HCT116 (cell line): ENCODE measurements around the gene GGPS1. TPM values are rescaled to one million over a fixed set of nuclear protein-coding genes. Genes with fewer than 3 reads are reported as not detected.
"Not testable (repeated sequence)": the region's sequence is repeated elsewhere in the genome, so short reads cannot be mapped to it uniquely, and the experiment has no call there.

Source experiments
- ATAC-seq: fragments of 200-7000 bp; cut with Tn5 transposase; 2 replicates; pipeline ENCODE4 v1.9.1; 2020; ENCODE audit warnings: mild to moderate bottlenecking, moderate library complexity
- BruUV-seq: library from RNA; stranded (reverse); fragments of 400-500 nt; replicated peaks from 2 replicates; lab custom pipeline; 2021; lab: Mats Ljungman, UMichigan
- CTCF ChIA-PET: fragments of 300-600 bp; sonication (Branson Sonifier 250); formaldehyde crosslinking; loops from one replicate; lab custom pipeline; 2021; ENCODE audit warnings: antibody characterized with exemption; lab: Charles Lee
- POLR2A ChIA-PET: fragments of 300-600, 350-600 bp; sonication (Branson Sonifier 250); formaldehyde crosslinking; loops from one replicate; lab custom pipeline; 2021; ENCODE audit warnings: antibody characterized with exemption; lab: Charles Lee
- RAD21 ChIA-PET, 2 experiments: fragments of 300-600 bp; sonication (Branson Sonifier 250); formaldehyde crosslinking; loops; one replicate each; lab custom pipeline; 2023; ENCODE audit warnings: low total read pairs in 2 of 2; ENCODE audit not compliant: uncharacterized antibody in 2 of 2, unreplicated experiment in 2 of 2, low non-redundant PET in 1 of 2; lab: Charles Lee
- DNase-seq: peaks from one replicate; pipeline ENCODE4 v3.0.0-alpha.2; 2010; ENCODE audit warnings: low read depth, low spot score
- H2AFZ ChIP-seq: fragments of 200-600 bp; shearing (Covaris generic), sonication (generic); 2 replicates; pipeline ENCODE4 v1.6.1; 2017; ENCODE audit warnings: low read depth, mixed run types, mixed read lengths, antibody characterized with exemption, low read length; ENCODE audit not compliant: poor library complexity, severe bottlenecking
- H3K27ac ChIP-seq: 2 replicates; pipeline ENCODE4 v1.5.1; 2012; ENCODE audit warnings: low read depth, low read length
- H3K27me3 ChIP-seq: fragments of 200-600 bp; sonication (generic); 2 replicates; pipeline ENCODE4 v1.6.1; 2016; ENCODE audit warnings: mixed run types, low read length, mixed read lengths; ENCODE audit not compliant: insufficient read depth
- H3K36me3 ChIP-seq, 2 experiments: fragments of 200-500 bp in 1 of 2; fragments of 200-600 bp in 1 of 2; sonication (Bioruptor generic) in 1 of 2; sonication (generic) in 1 of 2; 2 replicates each; pipeline versions ENCODE4 v1.5.1 to v1.6.1; 2014 to 2016; ENCODE audit warnings: low read length in 2 of 2, inconsistent platforms in 1 of 2, mixed read lengths in 1 of 2, mixed run types in 1 of 2; ENCODE audit not compliant: insufficient read depth in 2 of 2, control insufficient read depth in 1 of 2
- H3K4me1 ChIP-seq, 2 experiments: fragments of 200-600 bp in 1 of 2; sonication (generic) in 1 of 2; 2 replicates each; pipeline versions ENCODE4 v1.5.1 to v1.6.1; 2012 to 2017; ENCODE audit warnings: low read length in 2 of 2, inconsistent platforms in 1 of 2, mild to moderate bottlenecking in 1 of 2, mixed read lengths in 1 of 2, mixed run types in 1 of 2, moderate library complexity in 1 of 2; ENCODE audit not compliant: insufficient read depth in 2 of 2, control insufficient read depth in 1 of 2
- H3K4me2 ChIP-seq: fragments of 200-600 bp; sonication (generic); 2 replicates; pipeline ENCODE4 v1.6.1; 2017; ENCODE audit warnings: mixed run types, low read length, mixed read lengths
- H3K4me3 ChIP-seq, 2 experiments: fragments of 200-600 bp in 1 of 2; sonication (generic) in 1 of 2; replicated peaks in 1 of 2; 2 replicates each; pipeline ENCODE4 v1.5.1; 2011 to 2016; ENCODE audit warnings: low read length in 2 of 2, control low read depth in 1 of 2, low read depth in 1 of 2, mild to moderate bottlenecking in 1 of 2, mixed read lengths in 1 of 2, mixed run types in 1 of 2
- H3K79me2 ChIP-seq: fragments of 200-600 bp; sonication (generic); 2 replicates; pipeline ENCODE4 v1.6.1; 2017; ENCODE audit warnings: mild to moderate bottlenecking, mixed run types, low read length, moderate library complexity, mixed read lengths; ENCODE audit not compliant: insufficient read depth
- H3K9ac ChIP-seq: fragments of 200-600 bp; sonication (generic); 2 replicates; pipeline ENCODE4 v1.6.1; 2016; ENCODE audit warnings: low read length, mixed read lengths
- H3K9me2 ChIP-seq: fragments of 200-600 bp; sonication (generic), shearing (Covaris generic); 2 replicates; pipeline ENCODE4 v1.6.1; 2017; ENCODE audit warnings: mixed run types, mild to moderate bottlenecking, moderate library complexity; ENCODE audit not compliant: insufficient read depth
- H3K9me3 ChIP-seq, 2 experiments: fragments of 200-500 bp in 1 of 2; fragments of 200-600 bp in 1 of 2; sonication (Bioruptor generic) in 1 of 2; sonication (generic) in 1 of 2; 2 replicates each; pipeline ENCODE4 v1.6.1; 2014 to 2017; ENCODE audit warnings: low read length in 2 of 2, mixed read lengths in 2 of 2, inconsistent platforms in 1 of 2, low read depth in 1 of 2, mild to moderate bottlenecking in 1 of 2, mixed run types in 1 of 2, moderate library complexity in 1 of 2; ENCODE audit not compliant: control insufficient read depth in 1 of 2, insufficient read depth in 1 of 2
- H4K20me1 ChIP-seq: fragments of 200-600 bp; sonication (generic), shearing (Covaris generic); 2 replicates; pipeline ENCODE4 v1.6.1; 2017; ENCODE audit warnings: mixed run types, mild to moderate bottlenecking, moderate library complexity; ENCODE audit not compliant: insufficient read depth
- CBX3 ChIP-seq: IDR thresholded peaks from 2 replicates; pipeline ENCODE4 v1.6.1; 2012; ENCODE audit warnings: low read depth
- CEBPB ChIP-seq: IDR thresholded peaks from 2 replicates; pipeline ENCODE4 v1.6.1; 2012; ENCODE audit warnings: low read depth
- EGR1 ChIP-seq: IDR thresholded peaks from 2 replicates; pipeline ENCODE4 v1.6.1; 2012; ENCODE audit warnings: low read depth
- JUND ChIP-seq: IDR thresholded peaks from 2 replicates; pipeline ENCODE4 v1.6.1; 2012
- SIN3A ChIP-seq: IDR thresholded peaks from 2 replicates; pipeline ENCODE4 v1.6.1; 2012; ENCODE audit warnings: low read depth
- SP1 ChIP-seq: IDR thresholded peaks from 2 replicates; pipeline ENCODE4 v1.6.1; 2012; ENCODE audit warnings: low read depth
- SRF ChIP-seq: IDR thresholded peaks from 2 replicates; pipeline ENCODE4 v1.6.1; 2012; ENCODE audit warnings: low read depth
- ZNF274 ChIP-seq: fragments of 200-500 bp; sonication (Bioruptor generic); IDR thresholded peaks from 2 replicates; pipeline ENCODE4 v1.6.1; 2014; ENCODE audit warnings: mild to moderate bottlenecking, low read depth, low read length, inconsistent platforms
- intact Hi-C: fragments of 100-400 bp; cut with micrococcal nuclease; formaldehyde crosslinking; loops from 2 replicates; pipeline ENCODE4 v1.10.0; 2022
- total RNA-seq: library from RNA; stranded (reverse); gene quantifications from one replicate; pipeline ENCODE4 v1.2.1, GENCODE V29; 2021; ENCODE audit not compliant: unreplicated experiment
- TF ChIP-seq, protein P1 (sequence below), 3 experiments: fragments of 200-600 bp in 1 of 3; sonication (generic) in 1 of 3; IDR thresholded peaks in 2 of 3; conservative IDR thresholded peaks in 1 of 3; 2 replicates each; pipeline ENCODE4 v1.5.1; 2012 to 2017; ENCODE audit warnings: low read depth in 2 of 3, low read length in 2 of 3, antibody characterized with exemption in 1 of 3, borderline replicate concordance in 1 of 3, control low read depth in 1 of 3, mild to moderate bottlenecking in 1 of 3, mixed read lengths in 1 of 3, mixed run types in 1 of 3, moderate library complexity in 1 of 3; ENCODE audit not compliant: insufficient read depth in 1 of 3
- TF ChIP-seq, protein P2 (sequence below): IDR thresholded peaks from 2 replicates; pipeline ENCODE4 v1.6.1; 2012

GGPS1 gene
- total RNA-seq, 1 experiment from 2014 or later = 30.6 TPM

DNA sequence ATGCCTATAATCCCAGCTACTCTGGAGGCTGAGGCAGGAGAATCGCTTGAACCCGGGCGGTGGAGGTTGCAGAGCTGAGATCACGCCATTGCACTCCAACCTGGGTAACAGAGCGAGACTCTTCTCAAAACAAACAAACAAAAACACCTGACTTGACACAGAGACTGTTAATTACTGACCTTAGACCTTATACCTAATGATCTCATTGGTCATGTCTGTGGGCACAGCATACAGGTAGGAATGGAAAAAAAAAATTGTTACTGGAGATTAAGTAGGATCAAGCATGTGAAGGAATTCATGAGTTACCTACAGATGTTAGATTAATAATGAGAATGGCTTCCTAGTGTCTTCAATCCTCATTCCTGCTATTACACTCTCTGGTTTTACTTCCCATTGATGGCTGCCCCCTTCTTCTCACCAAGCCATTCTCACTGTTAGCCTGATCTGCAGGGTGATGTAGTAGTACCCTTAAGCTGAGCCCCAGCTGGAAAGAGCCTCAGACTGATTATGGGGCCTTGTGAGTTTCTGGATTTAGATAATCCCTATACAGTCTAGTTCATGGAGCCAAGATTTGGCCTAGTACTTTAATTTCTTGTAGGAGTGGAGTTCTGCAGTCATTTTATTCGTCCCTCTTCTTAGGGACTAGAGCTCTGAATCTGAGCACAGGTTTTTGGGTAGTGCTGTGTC, 47.7 kb downstream of the GGPS1 start:
- peaks cover 3 to 9% of the 10 kb centered on the region in 2 experiments; a peak in 3 of 4 replicates for H3K36me3 ChIP-seq
- no peak for TF ChIP-seq SIN3A
- no peak for TF ChIP-seq CBX3
- TF ChIP-seq JUND = no peak
- TF ChIP-seq, protein P1, sequence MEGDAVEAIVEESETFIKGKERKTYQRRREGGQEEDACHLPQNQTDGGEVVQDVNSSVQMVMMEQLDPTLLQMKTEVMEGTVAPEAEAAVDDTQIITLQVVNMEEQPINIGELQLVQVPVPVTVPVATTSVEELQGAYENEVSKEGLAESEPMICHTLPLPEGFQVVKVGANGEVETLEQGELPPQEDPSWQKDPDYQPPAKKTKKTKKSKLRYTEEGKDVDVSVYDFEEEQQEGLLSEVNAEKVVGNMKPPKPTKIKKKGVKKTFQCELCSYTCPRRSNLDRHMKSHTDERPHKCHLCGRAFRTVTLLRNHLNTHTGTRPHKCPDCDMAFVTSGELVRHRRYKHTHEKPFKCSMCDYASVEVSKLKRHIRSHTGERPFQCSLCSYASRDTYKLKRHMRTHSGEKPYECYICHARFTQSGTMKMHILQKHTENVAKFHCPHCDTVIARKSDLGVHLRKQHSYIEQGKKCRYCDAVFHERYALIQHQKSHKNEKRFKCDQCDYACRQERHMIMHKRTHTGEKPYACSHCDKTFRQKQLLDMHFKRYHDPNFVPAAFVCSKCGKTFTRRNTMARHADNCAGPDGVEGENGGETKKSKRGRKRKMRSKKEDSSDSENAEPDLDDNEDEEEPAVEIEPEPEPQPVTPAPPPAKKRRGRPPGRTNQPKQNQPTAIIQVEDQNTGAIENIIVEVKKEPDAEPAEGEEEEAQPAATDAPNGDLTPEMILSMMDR (IDR thresholded peaks at IDR 0.05 in 2 of 3, conservative IDR thresholded peaks at IDR 0.05 in 1 of 3; ENCODE audit: borderline replicate concordance in 1 of 3, insufficient read depth in 1 of 3, low read depth in 2 of 3, low read length in 2 of 3) = no peak
- TF ChIP-seq, protein P2, sequence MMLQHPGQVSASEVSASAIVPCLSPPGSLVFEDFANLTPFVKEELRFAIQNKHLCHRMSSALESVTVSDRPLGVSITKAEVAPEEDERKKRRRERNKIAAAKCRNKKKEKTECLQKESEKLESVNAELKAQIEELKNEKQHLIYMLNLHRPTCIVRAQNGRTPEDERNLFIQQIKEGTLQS = no peak
- no peak for TF ChIP-seq EGR1
- TF ChIP-seq SP1 = no peak
- no peak for TF ChIP-seq CEBPB
- TF ChIP-seq ZNF274 = no peak
- TF ChIP-seq SRF = no peak
- H3K79me2 ChIP-seq = peaks cover 50% of the 10 kb centered on the region
- H3K27me3 ChIP-seq = no peaks in the 10 kb centered on the region
- H3K4me1 ChIP-seq = no peaks in the 10 kb centered on the region
- H3K9me3 ChIP-seq = no peaks in the 10 kb centered on the region
- no peak overlapping the region for H3K27ac ChIP-seq
- DNase-seq (no peak), ATAC-seq (no peak)
- CTCF ChIA-PET = no interaction called here
- no peak overlapping the region for H2AFZ ChIP-seq
- H3K9me2 ChIP-seq = no peaks in the 10 kb centered on the region
- POLR2A ChIA-PET = interaction anchor here (2.1 kb wide), 1 partner anchor 9 kb away, joined by 9 read pairs; the partner anchor contains the start of gene TBCE
- intact Hi-C loops = no loop called here
- RAD21 ChIA-PET = no interaction called here
- H4K20me1 ChIP-seq = no peaks in the 10 kb centered on the region
- no peak overlapping the region for H3K4me2 ChIP-seq
- H3K9ac ChIP-seq = no peak overlapping the region
- H3K4me3 ChIP-seq = no peak overlapping the region
- no TSS peak for BruUV-seq

DNA sequence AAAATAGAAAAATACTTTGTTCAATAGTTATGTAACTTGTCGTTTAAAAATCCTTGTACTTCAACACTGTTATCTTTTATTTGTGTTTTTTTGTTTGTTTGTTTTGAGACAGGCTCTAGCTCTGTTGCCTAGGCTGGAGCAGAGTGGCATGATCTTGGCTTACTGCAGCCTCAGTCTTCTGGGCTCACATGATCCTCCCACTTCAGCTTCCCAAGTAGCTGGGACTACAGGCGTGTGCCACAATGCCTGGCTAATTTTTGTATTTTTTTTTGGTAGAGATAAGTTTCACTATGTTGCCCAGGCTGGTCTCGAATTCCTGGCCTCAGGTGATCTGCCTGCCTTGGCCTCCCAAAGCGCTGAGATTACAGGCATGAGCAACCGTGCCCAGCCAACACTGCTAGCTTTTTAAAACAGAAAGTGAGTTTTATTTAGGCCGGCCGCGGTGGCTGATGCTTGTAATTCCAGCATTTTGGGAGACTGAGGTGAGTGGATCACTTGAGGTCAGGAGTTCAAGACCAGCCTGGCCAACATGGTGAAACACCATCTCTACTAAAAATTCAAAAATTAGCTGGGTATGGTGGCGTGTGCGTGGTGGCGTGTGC, 49.9 kb downstream of the GGPS1 start:
- intact Hi-C loops, DNase-seq, BruUV-seq, ATAC-seq, H3K9me2 ChIP-seq, POLR2A ChIA-PET, H4K20me1 ChIP-seq, H3K27ac ChIP-seq, RAD21 ChIA-PET, H3K4me2 ChIP-seq, H3K4me3 ChIP-seq, CTCF ChIA-PET, H3K4me1 ChIP-seq, H3K9me3 ChIP-seq, H2AFZ ChIP-seq, H3K9ac ChIP-seq, H3K27me3 ChIP-seq: not testable (repeated sequence)
- Histone ChIP-seq H3K79me2 (peaks cover 40% of the 10 kb centered on the region), H3K36me3 (peaks cover 6 to 12% of the 10 kb centered on the region in 2 experiments; a peak in 3 of 4 replicates)

DNA sequence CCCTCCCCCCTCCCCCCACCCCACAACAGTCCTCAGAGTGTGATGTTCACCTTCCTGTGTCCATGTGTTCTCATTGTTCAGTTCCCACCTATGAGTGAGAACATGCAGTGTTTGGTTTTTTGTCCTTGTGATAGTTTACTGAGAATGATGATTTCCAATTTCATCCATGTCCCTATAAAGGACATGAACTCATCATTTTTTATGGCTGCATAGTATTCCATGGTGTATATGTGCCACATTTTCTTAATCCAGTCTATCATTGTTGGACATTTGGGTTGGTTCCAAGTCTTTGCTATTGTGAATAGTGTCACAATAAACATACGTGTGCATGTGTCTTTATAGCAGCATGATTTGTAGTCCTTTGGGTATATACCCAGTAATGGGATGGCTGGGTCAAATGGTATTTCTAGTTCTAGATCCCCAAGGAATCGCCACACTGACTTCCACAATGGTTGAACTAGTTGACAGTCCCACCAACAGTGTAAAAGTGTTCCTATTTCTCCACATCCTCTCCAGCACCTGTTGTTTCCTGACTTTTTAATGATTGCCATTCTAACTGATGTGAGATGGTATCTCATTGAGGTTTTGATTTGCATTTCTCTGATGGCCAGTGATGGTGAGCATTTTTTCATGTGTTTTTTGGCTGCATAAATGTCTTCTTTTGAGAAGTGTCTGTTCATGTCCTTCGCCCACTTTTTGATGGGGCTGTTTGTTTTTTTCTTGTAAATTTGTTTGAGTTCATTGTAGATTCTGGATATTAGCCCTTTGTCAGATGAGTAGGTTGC, 53.8 kb downstream of the GGPS1 start:
- H3K4me2 ChIP-seq, POLR2A ChIA-PET: not testable (repeated sequence)

More for the DNA sequence above, 53.8 kb downstream of the GGPS1 start:
- H3K27ac ChIP-seq, H3K9ac ChIP-seq, H4K20me1 ChIP-seq, RAD21 ChIA-PET, DNase-seq, BruUV-seq, H3K27me3 ChIP-seq, H3K9me3 ChIP-seq, H3K9me2 ChIP-seq, ATAC-seq, intact Hi-C loops, H3K4me1 ChIP-seq, H2AFZ ChIP-seq, H3K4me3 ChIP-seq, CTCF ChIA-PET: not testable (repeated sequence)
- H3K79me2 ChIP-seq = peaks cover 22% of the 10 kb centered on the region
- H3K36me3 ChIP-seq = peaks cover 6 to 12% of the 10 kb centered on the region in 2 experiments; a peak in 3 of 4 replicates
